ENCODE results near the gene DBT. TPM values are rescaled to one million over a fixed set of nuclear protein-coding genes. Genes with fewer than 3 reads are reported as not detected.

The DBT gene
- total RNA-seq, 1 donor from 2014 or later: 13.7 TPM

DNA sequence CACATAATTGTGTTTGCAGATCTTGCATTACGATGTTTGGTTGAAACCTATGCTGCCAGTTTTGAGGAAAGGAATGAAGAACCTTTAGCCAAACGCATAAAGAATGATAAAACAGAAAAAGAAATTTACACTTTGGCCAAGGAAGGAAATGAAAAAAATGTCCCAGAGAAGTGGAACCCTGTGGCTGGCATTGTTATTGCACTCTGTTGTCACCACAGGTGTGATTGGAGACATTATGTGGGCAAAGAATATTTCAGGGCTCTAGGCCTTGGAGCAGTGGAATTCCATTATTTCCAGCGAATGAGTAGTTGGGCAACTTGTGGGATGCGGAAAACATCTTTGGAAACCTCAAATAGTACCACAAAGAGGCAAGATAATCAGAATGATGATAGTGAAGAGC is 101.8 kb downstream of the DBT start:
- Histone ChIP-seq H3K27me3 (no peaks in the 10 kb centered on the region), H2AFZ (replicated peaks) (no peak overlapping the region), H3F3A (ENCODE audit: low read depth) (peaks cover 8% of the 10 kb centered on the region), H3K27ac (peak overlapping the region; percentile 15), H3K9me3 (ENCODE audit: low read depth) (no peaks in the 10 kb centered on the region), H4K20me1 (ENCODE audit: low read depth) (no peaks in the 10 kb centered on the region), H3K9ac (no peak overlapping the region), H3K4me2 (no peak overlapping the region), H3K79me2 (ENCODE audit: low read depth) (no peaks in the 10 kb centered on the region), H3K4me3 (no peak overlapping the region), H3K36me3 (peaks cover 11% of the 10 kb centered on the region), H3K4me1 (no peaks in the 10 kb centered on the region)
- Mint-ChIP-seq H3K27me3 (ENCODE audit: insufficient read depth, low read depth) (no peaks in the 10 kb centered on the region), H3K4me1 (no peaks in the 10 kb centered on the region), H3K4me3 (no peak overlapping the region), H3K27ac (no peak overlapping the region), H3K36me3 (peaks cover 17% of the 10 kb centered on the region), H3K9me3 (no peaks in the 10 kb centered on the region)
- DNase-seq (ENCODE audit: low spot score): no peak
- TF ChIP-seq EZH2phosphoT487 (IDR thresholded peaks at IDR 0.05) (no peak), EZH2 (IDR thresholded peaks at IDR 0.05) (no peak)
- TF ChIP-seq, protein P1, sequence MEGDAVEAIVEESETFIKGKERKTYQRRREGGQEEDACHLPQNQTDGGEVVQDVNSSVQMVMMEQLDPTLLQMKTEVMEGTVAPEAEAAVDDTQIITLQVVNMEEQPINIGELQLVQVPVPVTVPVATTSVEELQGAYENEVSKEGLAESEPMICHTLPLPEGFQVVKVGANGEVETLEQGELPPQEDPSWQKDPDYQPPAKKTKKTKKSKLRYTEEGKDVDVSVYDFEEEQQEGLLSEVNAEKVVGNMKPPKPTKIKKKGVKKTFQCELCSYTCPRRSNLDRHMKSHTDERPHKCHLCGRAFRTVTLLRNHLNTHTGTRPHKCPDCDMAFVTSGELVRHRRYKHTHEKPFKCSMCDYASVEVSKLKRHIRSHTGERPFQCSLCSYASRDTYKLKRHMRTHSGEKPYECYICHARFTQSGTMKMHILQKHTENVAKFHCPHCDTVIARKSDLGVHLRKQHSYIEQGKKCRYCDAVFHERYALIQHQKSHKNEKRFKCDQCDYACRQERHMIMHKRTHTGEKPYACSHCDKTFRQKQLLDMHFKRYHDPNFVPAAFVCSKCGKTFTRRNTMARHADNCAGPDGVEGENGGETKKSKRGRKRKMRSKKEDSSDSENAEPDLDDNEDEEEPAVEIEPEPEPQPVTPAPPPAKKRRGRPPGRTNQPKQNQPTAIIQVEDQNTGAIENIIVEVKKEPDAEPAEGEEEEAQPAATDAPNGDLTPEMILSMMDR (IDR thresholded peaks at IDR 0.05): no peak

DNA sequence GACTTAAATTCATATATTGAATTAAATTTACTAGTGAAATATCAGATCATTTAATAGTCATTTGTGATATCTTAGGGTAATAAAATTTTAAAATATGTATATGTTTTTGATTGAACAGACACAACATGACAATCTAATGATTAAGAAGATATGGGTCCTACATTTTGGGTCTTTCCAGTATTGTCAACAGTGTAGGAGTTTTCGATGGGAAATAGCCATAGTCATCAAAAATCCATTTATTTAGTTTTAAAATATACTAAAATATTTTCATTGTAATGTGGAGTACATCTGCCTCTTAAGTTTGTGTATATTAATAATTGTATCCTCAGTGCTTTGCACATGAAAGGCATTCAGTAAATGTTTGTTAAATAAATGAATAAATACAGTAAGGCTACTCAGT is 102.7 kb downstream of the DBT start:
- Histone ChIP-seq H3K36me3 (peaks cover 13% of the 10 kb centered on the region), H3K9ac (no peak overlapping the region), H3K27ac (no peak overlapping the region), H3K9me3 (ENCODE audit: low read depth) (no peaks in the 10 kb centered on the region), H2AFZ (replicated peaks) (no peak overlapping the region), H3K4me2 (no peak overlapping the region), H4K20me1 (ENCODE audit: low read depth) (no peaks in the 10 kb centered on the region), H3K4me1 (no peaks in the 10 kb centered on the region), H3K4me3 (no peak overlapping the region), H3K27me3 (no peaks in the 10 kb centered on the region), H3F3A (ENCODE audit: low read depth) (peaks cover 5% of the 10 kb centered on the region), H3K79me2 (ENCODE audit: low read depth) (no peaks in the 10 kb centered on the region)
- TF ChIP-seq, protein P1 (IDR thresholded peaks at IDR 0.05): no peak
- TF ChIP-seq EZH2phosphoT487 (IDR thresholded peaks at IDR 0.05) (no peak), EZH2 (IDR thresholded peaks at IDR 0.05) (no peak)
- no peaks in the 10 kb centered on the region for H3K9me3 Mint-ChIP-seq
- H3K4me1 Mint-ChIP-seq: no peaks in the 10 kb centered on the region
- no peak for DNase-seq (ENCODE audit: low spot score)
- H3K27ac Mint-ChIP-seq: no peak overlapping the region
- peaks cover 17% of the 10 kb centered on the region for H3K36me3 Mint-ChIP-seq
- no peaks in the 10 kb centered on the region for H3K27me3 Mint-ChIP-seq (ENCODE audit: insufficient read depth, low read depth)
- no peak overlapping the region for H3K4me3 Mint-ChIP-seq

DNA sequence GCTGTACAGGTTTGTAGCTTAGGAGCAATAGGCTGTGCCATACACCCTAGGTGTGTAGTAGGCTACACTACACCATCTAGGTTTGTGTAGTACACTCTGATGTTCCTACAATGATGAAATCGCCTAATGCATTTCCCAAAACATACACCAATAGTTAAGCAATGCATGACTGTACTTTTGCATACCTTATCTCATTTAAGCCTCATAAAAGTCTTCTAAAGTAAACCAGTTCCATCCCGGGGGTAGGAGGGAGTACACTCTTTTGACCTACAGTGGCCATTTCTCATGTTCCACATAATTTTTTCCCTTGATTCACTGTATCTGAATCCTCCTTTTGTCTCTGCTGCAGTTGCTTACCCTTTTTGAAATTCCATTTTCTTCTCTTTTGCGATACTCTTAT is 104.5 kb downstream of the DBT start:
- Histone ChIP-seq H3K36me3 (peaks cover 21% of the 10 kb centered on the region), H3K9ac (no peak overlapping the region), H3K4me1 (no peaks in the 10 kb centered on the region), H3K9me3 (ENCODE audit: low read depth) (no peaks in the 10 kb centered on the region), H3K4me3 (no peak overlapping the region), H3K4me2 (no peak overlapping the region), H3F3A (ENCODE audit: low read depth) (peaks cover 4% of the 10 kb centered on the region), H4K20me1 (ENCODE audit: low read depth) (no peaks in the 10 kb centered on the region), H3K27ac (no peak overlapping the region), H2AFZ (replicated peaks) (no peak overlapping the region), H3K27me3 (no peaks in the 10 kb centered on the region), H3K79me2 (ENCODE audit: low read depth) (no peaks in the 10 kb centered on the region)
- H3K4me3 Mint-ChIP-seq: no peak overlapping the region
- TF ChIP-seq EZH2 (IDR thresholded peaks at IDR 0.05): no peak
- TF ChIP-seq, protein P1 (IDR thresholded peaks at IDR 0.05): no peak
- no peak for TF ChIP-seq EZH2phosphoT487 (IDR thresholded peaks at IDR 0.05)
- H3K27me3 Mint-ChIP-seq (ENCODE audit: insufficient read depth, low read depth): no peaks in the 10 kb centered on the region
- H3K9me3 Mint-ChIP-seq: no peaks in the 10 kb centered on the region
- H3K36me3 Mint-ChIP-seq: peaks cover 16% of the 10 kb centered on the region
- DNase-seq (ENCODE audit: low spot score): no peak
- H3K27ac Mint-ChIP-seq: no peak overlapping the region
- H3K4me1 Mint-ChIP-seq: no peaks in the 10 kb centered on the region
